Non-pigmented ciliary epithelial cell (primary cell): ENCODE results near the gene MAP7D1.
"Not testable (repeated sequence)": the region's sequence is repeated elsewhere in the genome, so short reads cannot be mapped to it uniquely, and the experiment has no call there.

Experiments
- DNase-seq: peaks from one replicate; pipeline ENCODE4 v3.0.0-alpha.2; 2010; ENCODE audit warnings: low read depth

Gene MAP7D1

DNA sequence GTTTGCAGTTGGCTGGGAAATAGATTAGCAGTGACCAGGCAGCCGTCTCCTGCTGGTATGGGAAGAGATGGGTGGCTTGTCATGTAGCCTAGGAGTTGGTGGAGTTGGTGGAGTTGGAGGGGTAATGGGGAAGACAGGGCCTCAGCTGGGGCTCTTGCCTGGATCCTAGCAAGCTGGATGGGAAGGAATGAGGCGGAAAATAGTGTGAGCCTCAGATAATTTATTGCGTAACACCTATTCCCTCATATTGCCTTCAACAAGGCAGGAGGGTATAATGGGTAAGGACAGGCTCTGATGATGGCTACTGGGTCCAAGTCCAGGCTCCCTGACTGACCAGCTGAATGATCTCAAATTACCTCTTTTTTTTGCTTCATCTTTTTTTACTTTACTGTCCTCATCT lies 12.6 kb downstream of the MAP7D1 start:
- no peak for DNase-seq

DNA sequence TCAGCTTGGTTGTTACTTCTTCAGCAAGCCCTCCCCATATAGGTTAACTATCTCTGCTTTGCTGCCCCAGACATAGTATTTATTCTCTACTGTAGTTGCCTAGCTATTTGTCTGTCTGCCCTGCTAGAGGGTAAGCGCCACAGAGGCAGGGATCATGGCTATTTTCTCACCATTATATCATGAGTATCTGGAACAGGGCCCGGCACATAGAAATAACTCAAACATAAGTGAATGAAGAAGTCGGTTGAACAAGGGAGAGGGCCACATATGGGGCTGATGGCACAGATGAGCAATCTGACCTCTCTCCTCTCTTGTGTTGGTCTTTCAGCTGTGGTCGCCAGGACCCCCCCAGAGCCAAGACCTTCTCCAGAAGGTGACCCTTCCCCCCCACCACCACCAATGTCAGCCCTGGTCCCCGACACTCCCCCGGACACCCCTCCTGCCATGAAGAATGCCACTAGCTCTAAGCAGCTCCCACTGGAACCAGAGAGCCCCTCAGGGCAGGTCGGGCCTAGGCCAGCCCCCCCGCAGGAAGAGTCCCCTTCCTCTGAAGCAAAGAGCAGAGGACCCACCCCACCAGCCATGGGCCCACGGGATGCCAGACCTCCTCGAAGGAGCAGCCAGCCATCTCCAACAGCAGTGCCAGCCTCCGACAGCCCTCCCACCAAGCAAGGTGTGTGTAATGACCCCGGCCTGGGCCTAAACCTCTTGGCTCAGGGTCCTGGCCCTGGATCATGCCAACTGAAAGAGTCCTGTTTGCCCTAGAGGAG lies 14.9 kb downstream of the MAP7D1 start:
- DNase-seq = no peak

DNA sequence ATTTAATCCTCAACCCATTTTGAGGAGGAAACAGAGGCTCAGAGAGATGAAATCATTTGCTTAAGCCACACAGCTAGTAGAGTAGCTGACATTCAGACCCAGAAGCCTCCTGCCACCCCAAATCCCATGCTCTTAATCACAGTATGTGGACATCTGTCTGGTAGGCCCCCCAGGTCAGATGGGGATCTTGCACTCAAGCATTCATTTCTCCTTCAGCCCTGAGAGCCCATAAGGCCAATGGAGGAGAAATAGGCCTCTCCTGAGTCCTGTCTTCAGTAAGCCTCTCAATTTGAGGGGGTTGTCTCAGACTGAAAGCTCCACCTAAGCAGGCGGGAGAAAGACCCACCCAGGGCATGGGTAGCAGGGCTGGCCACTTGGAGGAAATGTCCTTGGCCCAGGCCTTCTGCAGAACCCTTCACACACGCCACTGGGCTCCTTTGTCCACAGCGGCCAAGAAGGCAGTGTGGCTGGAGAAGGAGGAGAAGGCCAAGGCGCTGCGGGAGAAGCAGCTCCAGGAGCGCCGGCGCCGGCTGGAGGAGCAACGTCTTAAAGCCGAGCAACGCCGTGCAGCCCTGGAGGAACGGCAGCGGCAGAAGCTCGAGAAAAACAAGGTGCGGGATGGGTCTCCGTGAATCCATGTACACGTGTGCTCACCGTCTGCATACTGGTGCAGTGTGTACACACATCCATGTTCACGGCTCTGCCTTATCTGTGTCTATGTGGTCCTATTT lies 16.2 kb downstream of the MAP7D1 start:
- DNase-seq = no peak

DNA sequence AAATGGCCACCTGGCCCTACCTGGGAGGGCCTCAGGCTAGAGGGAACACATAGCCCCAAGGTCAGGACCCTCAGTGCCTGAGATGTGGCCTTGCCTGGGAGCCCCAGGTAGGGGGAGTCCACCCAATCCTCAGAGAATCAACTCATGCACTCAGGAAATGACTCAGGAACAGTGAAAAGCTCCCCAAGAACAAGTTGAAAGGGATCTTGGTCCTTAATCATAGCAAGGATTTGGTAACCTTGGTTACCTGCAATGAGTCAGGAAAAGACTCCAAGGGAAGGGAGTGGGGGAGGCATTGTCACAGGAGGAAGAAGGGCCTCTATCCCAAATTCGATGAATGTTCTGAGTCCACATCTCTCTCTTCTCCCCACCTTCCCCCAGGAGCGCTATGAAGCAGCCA lies 17.0 kb downstream of the MAP7D1 start:
- DNase-seq = no peak

DNA sequence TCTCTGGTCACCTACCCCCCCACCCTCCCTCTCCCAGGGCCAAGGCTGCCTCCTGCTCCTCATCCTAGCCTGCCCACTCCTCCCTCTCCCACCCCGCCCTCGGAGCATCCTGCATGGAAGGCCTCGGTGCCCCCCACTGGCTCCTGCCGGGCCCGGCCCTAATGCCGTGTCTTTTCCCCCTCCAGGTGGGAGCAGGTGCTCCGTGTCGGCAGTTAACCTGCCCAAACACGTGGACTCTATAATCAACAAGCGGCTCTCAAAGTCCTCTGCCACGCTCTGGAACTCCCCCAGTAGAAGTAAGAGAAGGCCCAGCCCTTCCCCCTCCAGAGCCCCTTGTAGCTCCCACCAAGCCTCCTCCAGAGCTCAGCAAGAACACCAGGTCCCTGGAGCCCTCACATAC lies 18.8 kb downstream of the MAP7D1 start:
- DNase-seq = no peak

DNA sequence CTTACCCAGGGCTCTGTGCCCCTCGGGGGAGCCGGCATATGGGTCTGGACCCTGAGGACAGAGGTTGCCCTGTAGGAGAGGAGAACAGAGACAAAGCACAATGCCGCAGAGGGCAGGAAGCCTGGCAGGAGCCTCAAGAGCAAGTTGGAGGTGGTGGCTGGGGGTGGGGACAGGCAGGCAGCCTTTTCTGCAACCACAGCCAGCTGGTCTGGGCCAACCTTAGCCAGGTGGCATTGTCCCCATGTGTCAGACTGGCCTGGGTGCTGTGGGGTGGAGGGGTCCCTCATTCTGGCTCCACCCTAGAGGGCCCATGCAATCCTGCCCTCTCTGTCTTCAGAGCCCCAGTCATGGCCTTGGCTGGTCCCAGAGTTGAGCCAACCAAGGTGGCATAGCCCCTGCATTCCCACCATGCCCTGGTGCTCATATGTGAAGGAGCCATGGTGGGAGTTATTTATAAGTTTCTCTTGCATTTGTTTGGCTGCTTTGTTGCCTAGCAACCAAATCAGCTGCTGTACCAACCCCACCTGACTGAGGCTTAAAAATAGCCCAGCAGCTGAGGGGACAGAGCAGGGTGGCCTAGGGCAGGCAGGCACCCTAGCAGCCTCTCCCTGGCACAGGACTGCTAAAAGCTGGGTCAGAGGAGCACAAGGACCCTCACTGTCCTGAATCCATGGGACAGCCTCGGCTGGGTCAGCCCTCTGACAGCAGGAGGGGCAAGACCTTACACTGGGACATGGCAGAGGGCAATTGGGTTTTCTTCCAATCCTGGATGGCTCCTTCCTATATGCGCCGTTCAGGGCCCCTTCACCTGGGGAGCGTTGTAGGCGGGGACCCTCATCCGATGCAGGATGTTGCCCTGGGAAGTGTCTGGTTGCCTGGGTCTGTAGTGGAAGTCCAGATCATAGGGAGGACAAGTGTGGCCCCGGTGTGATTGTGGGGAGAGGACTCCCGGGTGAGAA lies 19.5 kb downstream of the MAP7D1 start:
- no peak for DNase-seq

DNA sequence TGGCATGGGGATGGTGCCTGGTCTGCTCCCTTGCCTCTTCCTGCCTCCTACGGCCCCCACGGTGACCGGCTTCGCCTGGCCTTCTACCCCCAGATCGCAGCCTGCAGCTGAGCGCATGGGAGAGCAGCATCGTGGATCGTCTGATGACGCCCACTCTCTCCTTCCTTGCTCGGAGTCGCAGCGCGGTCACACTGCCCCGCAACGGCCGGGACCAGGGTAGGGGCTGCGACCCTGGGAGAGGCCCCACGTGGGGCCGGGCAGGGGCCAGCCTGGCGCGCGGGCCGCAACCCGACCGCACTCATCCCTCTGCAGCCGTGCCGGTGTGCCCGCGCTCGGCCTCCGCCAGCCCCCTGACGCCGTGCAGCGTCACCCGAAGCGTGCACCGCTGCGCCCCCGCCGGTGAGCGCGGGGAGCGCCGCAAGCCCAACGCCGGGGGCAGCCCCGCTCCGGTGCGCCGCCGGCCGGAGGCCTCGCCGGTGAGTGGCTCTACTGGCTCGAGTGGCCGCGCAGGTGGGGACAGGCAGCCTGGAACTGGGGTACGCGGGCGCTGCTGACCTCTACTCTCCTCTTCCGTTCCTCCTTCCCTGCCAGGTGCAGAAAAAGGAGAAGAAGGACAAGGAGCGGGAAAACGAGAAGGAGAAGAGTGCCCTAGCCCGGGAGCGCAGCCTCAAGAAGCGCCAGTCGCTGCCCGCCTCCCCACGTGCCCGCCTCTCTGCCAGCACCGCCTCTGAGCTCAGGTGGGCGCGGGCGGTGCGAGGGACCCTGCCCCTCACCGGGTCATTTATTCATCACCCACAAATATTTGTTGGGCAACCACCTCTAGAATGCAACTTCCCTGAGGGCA lies 20.4 kb downstream of the MAP7D1 start:
- no peak for DNase-seq

DNA sequence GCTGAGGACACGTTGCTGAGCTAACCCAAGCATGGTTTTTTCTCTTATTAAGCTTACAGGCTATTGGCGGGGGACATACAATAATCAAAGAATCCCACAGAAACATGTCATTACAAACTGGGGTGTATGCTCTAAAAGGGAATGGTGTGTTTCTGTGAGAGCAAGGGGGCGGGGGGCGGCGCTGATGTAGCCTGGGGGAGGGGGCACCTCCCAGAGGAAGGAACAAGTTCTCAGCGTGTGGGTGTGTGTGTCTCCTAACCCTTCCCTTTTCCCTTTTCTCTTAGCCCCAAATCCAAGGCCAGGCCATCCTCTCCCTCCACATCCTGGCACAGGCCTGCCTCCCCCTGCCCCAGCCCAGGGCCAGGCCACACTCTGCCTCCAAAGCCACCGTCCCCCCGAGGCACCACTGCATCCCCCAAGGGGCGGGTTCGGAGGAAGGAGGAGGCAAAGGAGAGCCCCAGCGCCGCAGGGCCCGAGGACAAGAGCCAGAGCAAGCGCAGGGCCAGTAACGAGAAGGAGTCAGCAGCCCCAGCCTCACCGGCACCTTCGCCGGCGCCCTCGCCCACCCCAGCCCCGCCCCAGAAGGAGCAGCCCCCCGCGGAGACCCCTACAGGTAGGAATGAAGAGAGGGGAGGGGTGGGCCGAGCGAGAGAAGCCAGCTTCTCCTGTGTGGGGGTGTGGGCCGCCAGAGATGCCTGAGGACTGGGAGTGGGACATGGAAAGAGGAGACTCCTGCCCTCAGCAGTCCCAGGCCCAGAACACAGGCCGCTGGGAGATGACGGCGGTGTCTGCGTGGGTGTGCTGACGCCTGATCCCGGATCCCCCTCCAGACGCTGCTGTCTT lies 21.9 kb downstream of the MAP7D1 start:
- DNase-seq = no peak

DNA sequence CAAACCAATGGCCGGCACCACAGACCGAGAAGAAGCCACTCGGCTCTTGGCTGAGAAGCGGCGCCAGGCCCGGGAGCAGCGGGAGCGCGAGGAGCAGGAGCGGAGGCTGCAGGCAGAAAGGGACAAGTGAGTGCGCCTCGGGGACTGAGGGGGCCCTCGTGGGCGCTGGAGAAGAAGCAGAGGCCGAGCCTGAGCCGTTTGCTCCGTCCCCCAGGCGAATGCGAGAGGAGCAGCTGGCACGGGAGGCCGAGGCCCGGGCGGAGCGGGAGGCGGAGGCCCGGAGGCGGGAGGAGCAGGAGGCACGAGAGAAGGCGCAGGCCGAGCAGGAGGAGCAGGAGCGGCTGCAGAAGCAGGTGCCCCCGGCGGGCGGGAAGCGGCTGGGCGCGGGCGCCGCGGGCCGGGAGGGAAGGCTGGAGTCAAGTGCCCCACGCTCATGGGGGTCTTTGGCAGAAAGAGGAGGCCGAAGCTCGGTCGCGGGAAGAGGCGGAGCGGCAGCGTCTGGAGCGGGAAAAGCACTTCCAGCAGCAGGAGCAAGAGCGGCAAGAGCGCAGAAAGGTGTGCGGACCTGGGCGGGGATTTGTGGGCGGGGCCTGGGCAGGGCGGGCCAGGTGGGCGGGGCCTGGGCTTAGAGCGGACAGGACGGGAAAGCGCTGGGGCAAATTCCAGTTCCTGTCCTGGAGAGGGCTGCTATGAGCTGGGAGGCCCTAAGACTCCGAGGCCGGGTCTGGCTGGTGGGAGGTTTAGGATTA lies 22.7 kb downstream of the MAP7D1 start:
- DNase-seq = no peak

DNA sequence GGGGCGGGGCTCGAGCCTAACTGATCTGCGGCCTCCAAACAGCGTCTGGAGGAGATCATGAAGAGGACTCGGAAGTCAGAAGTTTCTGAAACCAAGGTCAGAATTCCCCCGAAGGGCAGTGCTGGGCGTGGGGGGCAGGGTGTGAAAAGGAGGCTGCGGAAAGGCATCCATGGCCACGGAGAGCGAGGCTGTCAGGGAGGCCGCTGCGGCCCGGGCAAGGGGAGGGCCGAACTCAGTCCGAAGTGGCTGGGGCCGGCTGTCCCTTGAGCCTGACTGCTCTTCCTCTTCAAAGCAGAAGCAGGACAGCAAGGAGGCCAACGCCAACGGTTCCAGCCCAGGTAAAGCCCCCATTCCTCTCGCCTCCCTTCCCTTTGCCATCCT lies 23.2 kb downstream of the MAP7D1 start:
- DNase-seq = no peak

DNA sequence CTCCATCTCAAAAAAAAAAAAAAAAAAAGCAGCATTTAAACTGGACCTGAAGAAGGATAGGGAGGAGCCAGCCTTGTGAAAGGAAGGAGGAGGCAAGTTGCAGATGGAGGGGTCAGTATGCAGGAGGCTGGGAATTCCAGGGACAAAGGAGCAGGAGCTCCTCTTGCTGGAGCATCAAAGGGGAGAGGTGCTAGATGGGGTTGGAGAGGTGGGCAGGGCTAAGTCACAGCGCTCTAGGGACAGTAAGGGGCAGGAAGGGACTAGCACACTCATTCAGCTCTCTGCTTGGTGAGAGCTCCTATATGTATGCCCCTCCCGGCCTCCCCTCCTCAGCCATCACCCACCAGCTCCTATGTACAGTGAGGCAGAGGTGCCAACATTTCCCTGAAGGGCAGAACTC lies 26.8 kb downstream of the MAP7D1 start:
- DNase-seq = no peak

DNA sequence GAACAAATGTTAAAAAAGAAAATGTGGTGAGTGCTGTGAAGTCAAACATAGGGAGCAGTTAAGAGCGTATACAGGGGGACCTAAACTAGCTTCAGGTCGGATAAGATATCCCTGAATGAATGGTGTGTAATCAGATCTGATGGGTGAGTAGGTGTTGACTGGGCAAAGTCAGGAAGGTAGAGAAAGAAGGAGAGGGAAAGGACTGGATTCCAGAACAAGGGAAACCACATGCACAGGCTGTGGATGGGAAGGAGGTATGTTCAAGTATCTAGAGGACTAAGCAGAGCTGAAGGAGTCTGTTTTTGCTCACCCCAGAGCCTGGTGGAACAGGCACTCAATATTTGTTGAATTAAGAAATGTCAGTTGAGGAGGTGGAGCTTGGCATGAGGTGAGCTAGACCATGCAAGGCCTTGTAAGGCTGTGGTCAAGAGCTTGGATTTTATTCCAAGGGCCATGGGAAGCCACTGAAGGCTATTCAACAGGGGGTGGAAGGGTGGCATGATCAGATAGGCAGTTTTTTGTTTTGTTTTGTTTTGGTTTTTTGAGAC lies 27.4 kb downstream of the MAP7D1 start:
- no peak for DNase-seq

DNA sequence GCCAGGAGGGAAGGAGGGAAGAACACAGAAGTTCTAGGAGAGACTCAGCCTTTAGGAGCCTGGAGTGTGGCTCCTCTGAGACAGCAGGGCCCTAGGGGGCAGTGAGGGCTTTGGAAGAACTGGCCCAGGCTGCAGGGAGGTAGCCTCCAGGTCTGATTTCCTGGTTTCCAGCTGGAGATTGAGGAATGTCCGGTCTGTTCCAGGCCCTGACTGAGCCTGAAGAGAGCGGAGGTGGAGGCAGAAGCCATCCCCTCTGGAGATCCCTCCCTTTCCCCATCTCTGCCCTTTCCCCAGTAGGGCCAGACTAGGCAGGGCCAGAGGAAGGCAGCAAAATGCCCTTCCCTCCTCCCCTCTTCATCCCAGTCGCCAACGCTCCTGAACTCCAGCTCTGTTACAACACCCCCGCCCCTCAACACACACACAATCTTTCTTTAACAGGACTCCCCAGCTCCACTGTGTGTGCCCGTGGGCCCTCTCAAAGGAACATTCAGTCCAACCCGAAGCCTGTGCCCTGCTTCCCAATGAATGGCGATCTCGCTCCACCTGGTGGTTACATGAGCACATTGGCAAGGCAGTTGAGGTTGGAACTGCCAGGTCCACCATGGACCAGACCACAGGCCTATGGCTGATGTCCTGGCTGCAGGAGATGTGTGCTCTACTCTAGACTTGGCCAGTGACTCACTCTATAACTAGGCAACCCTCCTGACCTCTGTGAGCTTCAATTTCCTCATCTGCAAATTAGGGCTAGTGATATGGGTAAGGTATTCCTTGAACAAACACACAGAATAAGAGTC lies 32.0 kb downstream of the MAP7D1 start:
- peak; percentile 62 for DNase-seq

DNA sequence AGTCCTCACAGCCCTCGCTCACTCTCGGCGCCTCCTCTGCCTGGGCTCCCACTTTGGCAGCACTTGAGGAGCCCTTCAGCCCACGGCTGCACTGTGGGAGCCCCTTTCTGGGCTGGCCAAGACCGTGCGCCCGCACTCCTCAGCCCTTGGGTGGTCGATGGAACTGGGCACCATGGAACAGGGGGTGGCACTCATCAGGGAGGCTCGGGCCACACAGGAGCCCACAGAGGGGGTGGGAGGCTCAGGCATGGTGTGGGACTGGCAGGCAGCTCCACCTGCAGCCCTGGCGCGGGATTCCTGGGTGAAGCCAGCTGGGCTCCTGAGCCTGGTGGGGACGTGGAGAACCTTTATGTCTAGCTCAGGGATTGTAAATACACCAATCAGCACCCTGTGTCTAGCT lies 40.8 kb downstream of the MAP7D1 start:
- not testable (repeated sequence) for DNase-seq

DNA sequence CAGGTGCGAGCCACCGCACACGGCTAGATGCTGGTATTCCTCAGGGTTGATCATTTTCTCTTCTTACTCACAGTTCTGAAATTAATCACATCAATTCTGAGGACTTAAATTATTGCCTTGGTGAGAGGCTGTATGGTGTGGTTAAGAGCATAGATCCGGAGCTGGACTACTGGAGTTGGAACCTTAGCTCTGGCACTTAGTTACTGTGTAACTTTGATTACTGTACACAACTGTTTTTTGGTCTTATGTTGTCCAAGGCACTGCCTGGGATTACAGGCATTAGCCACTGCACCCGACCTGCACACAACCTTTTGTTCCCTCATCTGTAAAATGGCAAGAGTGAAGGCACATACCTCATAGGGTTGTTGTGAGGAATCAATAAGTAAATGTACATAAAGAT lies 42.7 kb downstream of the MAP7D1 start:
- no peak for DNase-seq

DNA sequence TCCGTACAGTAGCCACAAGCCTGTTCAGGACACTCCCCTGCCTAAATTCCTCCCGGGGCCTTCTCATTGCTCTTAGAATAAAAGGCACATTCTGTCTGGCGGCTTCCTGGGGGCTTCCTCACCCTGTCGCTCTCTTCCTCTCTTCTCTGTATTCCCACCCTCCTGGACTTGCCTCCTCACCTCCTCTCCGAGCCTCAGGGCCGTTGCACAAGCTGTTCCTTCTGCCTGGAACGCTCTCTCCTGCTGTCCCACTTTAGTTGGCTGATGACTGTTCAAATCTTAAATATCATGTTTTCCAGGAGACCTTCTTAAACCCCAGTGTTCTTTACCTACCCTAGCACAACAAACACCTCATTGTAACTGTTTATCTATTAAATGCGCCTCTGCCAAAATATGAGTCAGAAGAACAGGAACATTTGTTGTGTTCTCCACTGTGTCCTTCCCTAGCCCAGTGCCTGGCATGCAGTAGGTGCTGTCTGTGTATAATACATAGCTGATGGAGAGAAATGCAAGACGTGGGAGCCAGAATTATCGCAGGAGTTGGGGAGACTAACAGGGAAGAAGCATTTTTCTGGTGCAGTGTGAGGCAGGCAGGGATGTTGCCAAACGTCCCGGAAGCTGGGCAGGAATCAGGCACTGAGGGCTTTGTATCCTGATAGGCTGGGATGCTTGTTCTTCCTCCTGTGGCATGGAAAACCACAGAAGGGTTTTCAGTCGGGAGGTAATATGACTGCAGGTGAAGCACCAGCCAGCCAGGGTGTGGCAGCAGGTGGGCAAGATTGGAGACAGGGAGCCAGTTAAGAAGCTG lies 44.2 kb downstream of the MAP7D1 start:
- DNase-seq = no peak

DNA sequence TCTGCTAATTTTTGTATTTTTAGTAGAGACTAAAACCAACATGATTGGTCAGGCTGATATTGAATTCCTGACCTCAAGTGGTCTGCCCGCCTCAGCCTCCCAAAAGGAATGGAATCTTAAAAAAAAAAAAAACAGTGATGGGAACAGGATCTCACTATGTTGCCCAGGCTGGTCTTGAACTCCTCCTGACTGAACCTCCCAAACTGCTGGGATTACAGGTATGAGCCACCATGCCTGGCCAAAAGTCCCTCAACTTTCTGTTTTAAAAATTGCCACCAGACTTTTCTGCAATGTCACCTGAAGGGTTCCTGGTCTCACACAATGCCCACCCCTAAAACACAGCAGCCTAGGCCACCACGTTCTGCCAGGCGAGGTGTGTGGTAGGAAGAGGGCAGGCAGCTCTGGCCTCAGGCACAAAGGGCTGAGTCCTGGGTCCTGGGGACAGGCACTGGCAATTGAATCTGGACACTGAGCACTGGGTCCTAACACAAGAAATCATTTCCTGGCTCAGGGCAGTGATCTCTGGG lies 47.1 kb downstream of the MAP7D1 start:
- DNase-seq = no peak
